GM12892 (cell line): ENCODE measurements around the gene SLC9C2.

ENCODE experiments used
- POLR2A ChIP-seq: IDR thresholded peaks from 2 replicates; pipeline ENCODE4 v1.6.1; 2011; ENCODE audit warnings: low read depth, low read length, control low read depth
- POLR2AphosphoS5 ChIP-seq: IDR thresholded peaks from 2 replicates; pipeline ENCODE4 v1.6.1; 2011; ENCODE audit warnings: low read depth, low read length, control low read depth

- TF ChIP-seq POLR2A (no peak), POLR2AphosphoS5 (no peak)
Observed at GRCh38 chr1:173508541-173508940, 94.3 kb downstream of the SLC9C2 start.
